IPS-20b (cell line): ENCODE measurements around the gene EIF2A.

Source experiments
- H3K27ac ChIP-seq: one replicate; pipeline ENCODE4 v1.5.1; 2013; ENCODE audit warnings: low read length
- H3K27me3 ChIP-seq: 2 replicates; pipeline ENCODE4 v1.6.1; 2013; ENCODE audit warnings: mild to moderate bottlenecking, low read length, inconsistent platforms; ENCODE audit not compliant: insufficient read depth
- H3K36me3 ChIP-seq: 2 replicates; pipeline ENCODE4 v1.6.1; 2013; ENCODE audit warnings: low read depth, mild to moderate bottlenecking, inconsistent platforms, low read length, moderate library complexity; ENCODE audit not compliant: insufficient read depth
- H3K4me1 ChIP-seq: 2 replicates; pipeline ENCODE4 v1.6.1; 2013; ENCODE audit warnings: mild to moderate bottlenecking, control low read depth, inconsistent platforms, low read length, moderate library complexity; ENCODE audit not compliant: insufficient read depth
- H3K4me3 ChIP-seq: 2 replicates; pipeline ENCODE4 v1.5.1; 2013; ENCODE audit warnings: mild to moderate bottlenecking, low read length, inconsistent platforms
- H3K9ac ChIP-seq: 2 replicates; pipeline ENCODE4 v1.6.1; 2013; ENCODE audit warnings: low read depth, mild to moderate bottlenecking, inconsistent platforms, low read length, moderate library complexity
- H3K9me3 ChIP-seq: 2 replicates; pipeline ENCODE4 v1.6.1; 2013; ENCODE audit warnings: mild to moderate bottlenecking, low read depth, low read length, inconsistent platforms; ENCODE audit not compliant: insufficient read depth

Gene EIF2A

DNA sequence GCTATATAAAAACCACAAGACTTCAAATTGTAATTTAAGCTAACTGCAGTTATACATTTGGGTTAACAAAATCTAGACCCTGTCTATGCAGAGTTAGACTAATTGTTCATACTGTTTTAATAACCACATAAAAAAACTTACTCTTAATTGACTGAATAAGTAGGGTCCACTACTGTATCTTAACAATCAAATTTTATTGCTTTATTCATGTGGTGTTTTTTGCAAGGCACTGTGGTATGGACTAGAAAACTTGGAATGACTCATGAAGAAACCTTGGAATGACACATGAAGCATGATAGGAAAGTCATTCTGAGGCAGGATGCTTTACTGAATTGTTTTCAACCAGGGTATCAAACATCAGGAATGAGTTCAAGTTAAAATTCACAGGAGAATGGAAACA, 2.5 kb upstream of the EIF2A start:
- Histone ChIP-seq H3K4me1 (peaks cover 5% of the 10 kb centered on the region; the same call in 1 of the 2 replicates), H3K27me3 (no peaks in the 10 kb centered on the region), H3K9ac (peak overlapping the region; percentile 97; the same call in 1 of the 2 replicates), H3K36me3 (peaks cover 36% of the 10 kb centered on the region), H3K4me3 (peak overlapping the region; percentile 95), H3K9me3 (no peaks in the 10 kb centered on the region), H3K27ac (no peak overlapping the region)

DNA sequence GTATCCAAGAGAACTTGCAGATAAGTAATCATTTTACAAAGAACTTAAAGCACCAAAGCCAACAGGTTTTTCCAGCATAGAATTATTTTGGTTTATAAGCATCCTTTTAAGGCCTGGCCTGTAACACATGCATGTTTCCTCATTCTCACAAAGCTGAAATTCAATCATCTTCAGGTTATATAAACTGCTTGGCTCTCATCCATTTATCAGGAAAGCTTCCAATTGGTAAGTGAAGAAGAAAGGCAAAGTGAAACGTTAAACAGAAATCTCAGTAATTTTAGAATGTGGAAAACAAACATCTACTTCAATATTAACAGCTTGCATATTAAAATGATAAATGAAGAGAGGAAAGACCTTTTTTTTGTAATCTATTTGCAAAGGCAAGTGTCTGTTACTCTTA, 1.9 kb upstream of the EIF2A start:
- H3K9me3 ChIP-seq = no peaks in the 10 kb centered on the region
- peaks cover 36% of the 10 kb centered on the region for H3K36me3 ChIP-seq
- H3K4me3 ChIP-seq = peak overlapping the region; percentile 95
- H3K9ac ChIP-seq = peak overlapping the region; percentile 97
- no peaks in the 10 kb centered on the region for H3K27me3 ChIP-seq
- peaks cover 5% of the 10 kb centered on the region; the same call in 1 of the 2 replicates for H3K4me1 ChIP-seq
- H3K27ac ChIP-seq = no peak overlapping the region

DNA sequence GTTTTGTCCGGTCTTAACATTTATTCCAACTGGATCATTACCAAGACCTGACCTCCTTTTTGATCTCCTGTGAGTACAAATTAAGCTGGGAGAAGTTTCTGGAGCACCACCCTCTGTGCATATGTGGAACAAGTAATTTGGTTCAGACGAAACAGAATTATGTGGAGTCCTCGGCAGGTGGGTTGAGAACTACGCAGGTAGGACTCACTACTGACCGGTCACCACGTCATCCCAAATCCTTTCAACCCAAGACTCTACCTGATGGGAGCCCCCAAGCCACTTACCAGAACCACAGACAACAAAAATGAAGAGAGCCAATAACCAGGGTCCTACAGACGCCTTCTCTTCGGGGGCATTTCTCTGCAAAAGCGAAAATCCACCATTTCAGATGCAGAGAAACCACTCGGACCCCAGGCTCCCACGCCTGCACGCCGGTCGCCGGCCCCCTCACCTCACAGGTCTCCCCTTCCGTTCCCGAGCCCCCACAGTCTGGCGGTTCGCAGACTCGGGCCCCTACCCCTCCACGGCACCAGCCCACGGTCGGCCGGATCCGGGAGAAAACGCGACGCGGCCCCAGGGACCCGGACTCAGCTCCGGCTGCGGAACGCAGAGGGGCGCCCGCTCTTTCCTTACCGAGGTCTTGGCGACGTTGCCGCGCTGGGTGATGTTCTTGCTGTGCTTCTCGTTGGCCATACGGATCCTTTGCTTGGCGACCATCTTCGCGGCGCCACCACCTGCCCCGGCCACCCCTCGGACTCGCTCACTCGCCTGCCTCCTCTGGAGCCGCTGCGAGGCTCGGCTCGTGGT, 965 bp upstream of the EIF2A start:
- Histone ChIP-seq H3K27ac (peak overlapping the region; percentile 80), H3K9me3 (no peaks in the 10 kb centered on the region), H3K4me3 (peak overlapping the region; percentile 95), H3K36me3 (peaks cover 36% of the 10 kb centered on the region), H3K9ac (peak overlapping the region; percentile 97), H3K4me1 (peaks cover 5% of the 10 kb centered on the region; the same call in 1 of the 2 replicates), H3K27me3 (no peaks in the 10 kb centered on the region)

DNA sequence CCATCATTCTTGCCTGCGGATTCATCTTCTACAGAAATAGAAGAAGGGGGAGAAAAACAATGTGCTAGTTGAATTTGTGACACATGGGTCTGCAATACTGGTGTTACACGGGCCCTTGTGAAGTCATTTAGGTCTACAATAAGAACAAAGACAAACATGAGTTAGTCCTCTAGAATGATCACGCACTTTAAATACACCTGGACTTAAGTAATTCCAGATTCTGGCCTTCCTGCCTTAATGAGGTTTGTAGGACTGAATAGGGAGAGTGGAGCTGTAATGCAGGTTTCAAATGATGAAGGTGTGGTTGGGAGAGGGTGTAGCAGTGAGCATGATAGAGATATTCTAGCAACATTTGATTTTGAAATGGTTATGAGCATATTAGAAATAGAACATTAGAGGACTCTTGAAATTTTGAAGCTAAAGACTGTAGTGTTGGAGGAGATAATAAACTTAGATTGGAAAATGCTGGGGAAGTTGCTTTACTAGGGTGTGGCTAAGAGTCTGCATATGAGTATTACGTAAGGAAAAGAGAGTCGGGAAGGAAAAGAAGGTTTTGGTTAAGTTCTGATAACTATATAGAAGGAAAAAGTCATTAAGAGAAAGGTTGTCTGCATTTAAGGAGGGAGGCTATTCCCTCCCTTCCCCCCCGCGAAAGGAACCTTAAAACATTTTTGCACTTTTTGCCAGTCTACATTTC, 606 bp downstream of the EIF2A start:
- peaks cover 5% of the 10 kb centered on the region; the same call in 1 of the 2 replicates for H3K4me1 ChIP-seq
- peaks cover 30% of the 10 kb centered on the region for H3K36me3 ChIP-seq
- no peaks in the 10 kb centered on the region for H3K9me3 ChIP-seq
- peak overlapping the region; percentile 95 for H3K4me3 ChIP-seq
- H3K27ac ChIP-seq = peak overlapping the region; percentile 90
- H3K9ac ChIP-seq = peak overlapping the region; percentile 97; the same call in 1 of the 2 replicates
- no peaks in the 10 kb centered on the region for H3K27me3 ChIP-seq

DNA sequence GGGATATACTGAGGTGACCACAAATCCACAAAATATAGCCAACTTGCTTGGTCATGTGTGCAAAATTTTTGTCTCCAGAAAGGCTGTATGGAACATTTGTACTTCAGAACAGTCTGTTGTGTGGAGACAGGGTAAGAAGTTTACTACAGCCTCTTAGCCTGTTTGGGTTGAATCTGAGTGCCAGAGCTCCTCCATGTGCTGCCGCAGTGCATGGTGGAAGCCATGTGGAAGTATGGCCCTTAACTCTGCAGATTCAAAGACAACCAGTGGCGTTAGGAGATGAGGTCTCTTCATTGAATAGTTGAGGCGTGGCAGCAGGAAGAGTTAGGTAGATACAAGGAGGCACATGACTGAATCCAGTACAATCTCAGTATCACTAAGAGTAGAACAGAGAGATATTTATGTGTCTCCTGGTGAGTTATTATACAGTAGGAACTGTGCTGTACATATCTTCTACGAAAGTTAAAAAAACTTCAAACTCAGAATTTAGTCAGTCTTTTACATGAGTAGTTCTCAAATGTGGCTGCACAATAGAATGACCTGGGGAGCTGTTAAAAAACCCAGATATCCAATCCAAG, 9.4 kb downstream of the EIF2A start:
- peaks cover 62% of the 10 kb centered on the region for H3K36me3 ChIP-seq
- H3K27me3 ChIP-seq = no peaks in the 10 kb centered on the region
- H3K27ac ChIP-seq = no peak overlapping the region
- no peaks in the 10 kb centered on the region for H3K4me1 ChIP-seq
- no peak overlapping the region for H3K4me3 ChIP-seq
- no peak overlapping the region for H3K9ac ChIP-seq
- no peaks in the 10 kb centered on the region for H3K9me3 ChIP-seq

DNA sequence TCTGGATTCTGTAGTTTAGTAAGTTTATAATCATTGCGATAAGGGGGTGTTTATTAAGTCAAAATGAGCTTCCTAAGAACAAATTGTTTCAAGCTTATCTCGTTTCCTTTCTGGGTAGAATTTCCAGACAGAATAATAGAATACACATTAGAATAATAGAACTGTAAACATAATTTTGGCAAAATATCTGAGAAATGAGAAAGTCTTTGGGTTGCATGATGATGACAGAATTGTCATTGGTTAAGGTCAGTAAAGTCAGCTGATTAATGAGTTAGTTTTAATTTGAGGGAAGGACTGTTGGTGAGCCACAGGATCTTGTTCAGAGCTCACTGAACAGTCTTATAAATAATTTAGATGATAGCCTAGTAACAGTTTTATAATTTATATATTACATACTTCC, 10.2 kb downstream of the EIF2A start:
- H3K9me3 ChIP-seq = no peaks in the 10 kb centered on the region
- H3K4me3 ChIP-seq = no peak overlapping the region
- peaks cover 62% of the 10 kb centered on the region for H3K36me3 ChIP-seq

DNA sequence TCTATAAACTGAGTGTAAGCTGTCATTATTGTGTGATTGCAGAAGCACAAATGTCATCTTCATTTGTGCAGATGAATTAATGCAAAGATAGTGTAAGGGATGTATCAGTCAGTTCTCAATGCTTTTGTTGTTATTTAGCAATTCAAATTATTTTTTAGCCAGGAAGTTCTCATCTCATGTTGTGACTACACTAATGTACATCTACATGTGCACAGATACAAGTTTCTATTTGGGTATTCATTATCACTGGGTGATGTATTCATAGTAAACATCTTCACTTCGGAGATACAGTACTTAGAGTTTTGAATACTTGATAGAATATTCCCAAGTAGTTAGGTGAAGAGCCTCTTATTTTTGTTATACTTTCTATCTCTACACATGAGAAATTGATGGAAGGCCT, 11.1 kb downstream of the EIF2A start:
- Histone ChIP-seq H3K36me3 (peaks cover 58% of the 10 kb centered on the region), H3K9ac (no peak overlapping the region), H3K4me1 (no peaks in the 10 kb centered on the region), H3K27me3 (no peaks in the 10 kb centered on the region), H3K9me3 (no peaks in the 10 kb centered on the region), H3K27ac (no peak overlapping the region), H3K4me3 (no peak overlapping the region)

More for the DNA sequence above, 10.2 kb downstream of the EIF2A start:
- Histone ChIP-seq H3K27me3 (no peaks in the 10 kb centered on the region), H3K27ac (no peak overlapping the region), H3K9ac (no peak overlapping the region), H3K4me1 (no peaks in the 10 kb centered on the region)

DNA sequence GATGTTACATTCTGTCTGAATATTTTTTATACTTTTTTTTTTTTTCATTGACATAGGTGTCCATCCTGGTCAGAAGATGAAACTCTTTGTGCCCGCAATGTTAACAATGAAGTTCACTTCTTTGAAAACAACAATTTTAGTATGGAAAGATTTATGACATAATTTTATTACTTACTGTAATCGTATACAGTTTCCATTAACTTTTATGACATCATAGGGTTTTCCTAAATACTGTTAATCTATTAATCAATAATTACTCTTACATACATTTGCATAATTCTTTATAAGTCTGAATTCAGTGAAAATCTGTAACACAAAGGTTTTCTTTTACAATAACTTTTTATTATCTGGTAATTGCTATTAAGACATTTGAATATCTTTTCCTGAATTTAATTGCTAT, 17.7 kb downstream of the EIF2A start:
- peaks cover 73% of the 10 kb centered on the region for H3K36me3 ChIP-seq
- H3K27me3 ChIP-seq = no peaks in the 10 kb centered on the region
- no peaks in the 10 kb centered on the region for H3K4me1 ChIP-seq
- H3K9me3 ChIP-seq = no peaks in the 10 kb centered on the region
- no peak overlapping the region for H3K27ac ChIP-seq
- no peak overlapping the region for H3K9ac ChIP-seq
- H3K4me3 ChIP-seq = no peak overlapping the region

DNA sequence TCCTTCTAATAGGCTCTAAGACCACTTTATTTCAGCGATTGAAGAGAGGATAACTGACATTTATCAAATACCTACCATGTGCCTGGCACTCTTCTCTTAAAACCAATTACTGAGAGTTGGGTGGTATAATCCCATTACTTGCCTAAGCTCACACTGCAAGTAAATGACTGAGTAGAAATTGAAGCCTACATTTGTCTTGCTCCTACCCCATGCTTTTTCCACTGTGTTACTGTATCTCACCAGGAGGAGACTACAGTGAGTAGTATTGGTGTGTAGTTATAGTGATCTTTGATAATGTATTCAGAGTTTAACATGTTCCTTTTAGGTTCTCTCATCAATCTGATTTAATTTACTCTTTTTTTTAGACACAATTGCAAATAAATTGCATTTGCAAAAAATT, 20.7 kb downstream of the EIF2A start:
- Histone ChIP-seq H3K27me3 (no peaks in the 10 kb centered on the region), H3K36me3 (peaks cover 95% of the 10 kb centered on the region)

DNA sequence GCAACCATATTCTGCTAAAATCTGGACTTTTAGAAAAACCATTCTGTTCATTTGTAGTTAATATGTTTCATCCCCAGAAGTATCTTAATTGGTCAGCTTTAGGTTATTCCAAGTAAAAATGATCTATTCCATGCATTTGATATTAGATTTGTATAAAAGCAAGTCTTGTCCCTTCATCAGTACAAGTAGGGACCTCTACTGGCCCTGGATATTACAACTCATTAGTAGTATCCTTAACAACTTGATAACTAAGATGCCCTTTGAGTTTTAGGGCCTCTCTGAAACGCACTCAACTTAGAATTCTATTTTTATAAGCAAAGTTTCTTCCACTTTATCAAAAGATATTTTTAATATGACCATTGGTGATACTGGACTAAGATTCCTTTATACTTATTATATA, 31.3 kb downstream of the EIF2A start:
- Histone ChIP-seq H3K36me3 (peaks cover 86% of the 10 kb centered on the region), H3K9ac (no peak overlapping the region), H3K4me1 (no peaks in the 10 kb centered on the region), H3K27me3 (no peaks in the 10 kb centered on the region), H3K27ac (no peak overlapping the region), H3K9me3 (no peaks in the 10 kb centered on the region), H3K4me3 (no peak overlapping the region)

More for the DNA sequence above, 20.7 kb downstream of the EIF2A start:
- no peak overlapping the region for H3K9ac ChIP-seq
- no peaks in the 10 kb centered on the region for H3K4me1 ChIP-seq
- no peaks in the 10 kb centered on the region for H3K9me3 ChIP-seq
- no peak overlapping the region for H3K27ac ChIP-seq
- H3K4me3 ChIP-seq = no peak overlapping the region

DNA sequence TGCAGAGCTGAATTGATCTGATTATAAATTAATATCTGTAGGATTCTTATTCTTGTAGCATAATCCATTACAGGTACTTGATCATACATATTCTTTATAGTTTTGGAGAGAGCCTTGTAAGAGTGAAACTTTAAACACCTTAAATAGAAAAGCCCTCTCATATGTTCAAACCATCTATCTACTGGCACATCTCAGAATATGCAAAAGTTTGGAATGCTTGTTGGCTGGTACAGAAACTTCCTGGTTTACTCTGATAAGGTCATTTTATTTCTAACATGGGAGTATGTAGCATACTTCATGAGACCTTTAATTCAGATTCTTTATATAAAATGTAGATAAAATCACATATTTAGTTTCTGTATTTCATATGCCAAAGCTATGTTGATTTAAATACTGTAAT, 34.6 kb downstream of the EIF2A start:
- Histone ChIP-seq H3K9me3 (no peaks in the 10 kb centered on the region), H3K9ac (no peak overlapping the region), H3K27ac (no peak overlapping the region), H3K36me3 (peaks cover 88% of the 10 kb centered on the region), H3K27me3 (no peaks in the 10 kb centered on the region), H3K4me1 (no peaks in the 10 kb centered on the region), H3K4me3 (no peak overlapping the region)
